Stimulated activated CD8-positive, alpha-beta memory T cell treated with anti-CD3 and anti-CD28 coated beads, Interleukin-15, amount 100 ng/mL, for 24 hours (primary cell): ENCODE measurements around the gene ATP2B2.

Experiments used
- DNase-seq: peaks from one replicate; pipeline ENCODE4 v3.0.0-alpha.2; 2020; ENCODE audit warnings: low read depth

Gene ATP2B2

GRCh38 chr3:10428406-10429091, 76.8 kb downstream of the ATP2B2 start:
- no peak for DNase-seq

DNA sequence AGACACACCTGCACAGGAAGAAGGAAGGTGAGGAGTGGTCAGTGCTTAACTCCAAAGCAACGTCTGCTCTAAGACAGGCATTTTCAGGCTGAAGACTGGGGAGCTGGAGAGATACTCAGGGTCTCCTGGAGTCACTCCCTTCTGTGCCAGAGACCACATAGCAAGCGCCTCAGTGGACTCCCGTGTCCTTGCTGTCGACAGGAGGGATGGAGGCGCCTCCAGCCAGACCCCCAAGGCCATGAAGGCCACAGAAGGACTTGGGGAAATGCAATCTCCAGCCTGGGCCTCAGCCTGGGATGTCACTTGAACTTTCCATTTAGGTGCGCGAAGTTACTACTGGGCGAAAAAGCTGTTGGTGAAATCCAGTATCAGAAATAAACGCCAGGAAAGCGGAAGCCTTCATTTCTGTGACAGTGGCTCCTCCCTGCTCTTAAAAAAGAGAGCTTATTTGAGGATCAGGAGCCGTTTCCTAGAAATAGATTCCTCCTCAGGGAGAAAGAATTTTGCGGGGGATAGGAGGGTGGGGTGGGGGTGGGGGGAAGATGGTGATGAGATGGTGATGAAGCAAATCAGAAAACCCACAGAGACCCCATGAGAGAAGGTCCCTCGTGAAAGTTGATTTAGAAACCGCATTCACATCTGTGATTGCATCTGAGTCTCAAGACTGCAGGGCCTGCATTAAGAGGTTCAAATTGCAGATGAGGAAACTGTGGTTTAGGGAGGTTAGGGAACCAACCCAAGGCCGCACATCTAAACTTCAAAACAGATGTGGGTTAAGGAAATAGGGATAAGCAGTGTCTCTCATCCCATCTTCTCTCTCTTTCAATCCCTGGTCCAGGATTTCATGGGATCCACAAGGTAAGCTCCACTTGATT, 78.8 kb downstream of the ATP2B2 start:
- DNase-seq = no peak

GRCh38 chr3:10423171-10423882, 82.1 kb downstream of the ATP2B2 start:
- DNase-seq = no peak

DNA sequence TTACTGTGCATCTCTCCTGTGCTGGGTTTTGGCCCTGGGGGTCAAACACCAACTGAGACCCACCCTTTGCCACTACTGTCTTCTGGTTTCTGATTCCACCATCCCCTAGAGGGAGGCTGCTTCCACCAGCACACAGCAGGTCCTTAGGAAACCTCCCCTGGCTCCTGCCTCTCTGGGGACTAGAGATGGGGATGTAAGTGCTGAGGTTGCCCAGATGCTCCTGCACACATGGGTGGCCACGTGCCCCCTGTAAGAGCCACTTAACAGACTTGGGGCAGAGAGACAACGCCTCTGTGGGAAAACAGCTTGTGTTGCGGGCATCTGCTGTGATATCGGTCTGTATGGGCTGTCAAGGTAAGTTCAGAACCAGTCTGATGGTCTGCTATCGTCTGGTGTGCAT, 83.4 kb downstream of the ATP2B2 start:
- DNase-seq = no peak

DNA sequence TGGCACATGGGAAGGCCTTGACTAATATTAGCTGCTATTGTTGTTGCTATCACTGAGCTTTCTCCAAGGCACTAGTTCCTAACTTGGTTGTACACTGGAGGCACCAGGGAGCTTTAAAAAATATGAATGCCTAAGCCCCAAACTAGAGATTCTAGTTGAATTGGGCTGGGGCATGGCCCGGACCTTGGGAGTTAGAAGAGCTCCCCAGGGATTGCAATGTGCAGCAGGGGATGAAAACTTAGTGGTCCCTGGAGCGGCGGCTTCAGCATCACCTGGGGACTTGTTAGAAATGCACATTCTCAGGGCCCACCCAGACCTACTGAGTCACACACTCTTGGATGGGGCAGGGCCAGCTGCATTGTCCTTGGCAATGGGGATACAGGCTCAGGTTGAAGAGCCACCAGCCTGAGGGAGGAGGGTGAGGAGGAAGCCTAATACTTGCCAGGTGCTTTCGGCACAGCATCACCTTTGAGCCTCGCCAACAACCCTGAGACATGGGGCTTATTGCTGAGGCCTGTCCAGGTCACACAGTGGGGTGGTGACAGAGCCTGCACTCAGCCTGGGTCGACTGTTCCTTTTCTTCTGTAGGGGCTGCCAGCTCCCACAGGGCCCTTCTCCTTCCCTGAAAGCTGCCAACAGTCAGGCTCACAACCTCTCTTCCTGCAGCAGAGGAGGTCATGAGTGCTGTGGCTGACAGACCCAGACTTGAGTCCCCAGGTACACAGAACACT, 84.5 kb downstream of the ATP2B2 start:
- no peak for DNase-seq

GRCh38 chr3:10419637-10420232, 85.7 kb downstream of the ATP2B2 start:
- no peak for DNase-seq

DNA sequence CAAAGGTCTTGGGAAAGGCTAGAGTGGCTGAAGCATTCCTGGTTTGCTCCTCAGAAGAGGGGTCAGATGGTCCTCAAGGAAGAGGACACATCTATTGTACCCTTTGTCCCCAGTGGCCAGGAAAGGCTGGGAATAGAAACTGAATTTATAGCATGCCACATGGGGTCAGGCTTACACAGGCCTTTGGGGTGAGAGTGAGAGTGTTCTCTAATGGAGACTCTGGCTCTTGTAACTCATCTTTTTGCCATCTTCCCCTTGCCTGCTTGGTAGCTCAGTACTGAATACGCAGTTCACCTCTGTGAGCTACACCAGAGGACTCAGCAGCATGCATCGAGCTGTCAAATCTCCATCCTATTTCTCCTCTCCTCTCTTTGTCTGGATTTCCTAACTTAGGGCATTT, 87.5 kb downstream of the ATP2B2 start:
- no peak for DNase-seq

GRCh38 chr3:10416730-10417300, 88.6 kb downstream of the ATP2B2 start:
- DNase-seq = no peak

DNA sequence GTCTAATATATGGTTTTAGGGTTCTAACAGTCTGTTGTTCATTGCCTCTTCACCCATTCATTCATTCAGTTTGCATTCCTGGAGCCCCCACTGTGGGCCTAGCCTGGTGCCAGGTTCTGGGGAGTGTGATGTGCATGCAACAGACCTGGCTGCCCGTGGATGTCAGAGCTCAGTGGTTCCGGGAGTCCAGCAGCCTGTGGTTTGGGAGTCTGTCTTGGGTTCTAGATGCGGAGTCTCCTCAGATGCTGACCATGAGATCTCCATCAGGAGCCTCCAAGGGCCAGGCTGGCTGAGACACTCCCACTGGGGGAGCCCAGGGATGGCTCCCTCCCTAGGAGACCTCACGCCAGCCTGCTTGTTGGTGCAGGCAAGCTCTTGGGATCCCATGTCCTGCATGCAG, 92.3 kb downstream of the ATP2B2 start:
- no peak for DNase-seq

DNA sequence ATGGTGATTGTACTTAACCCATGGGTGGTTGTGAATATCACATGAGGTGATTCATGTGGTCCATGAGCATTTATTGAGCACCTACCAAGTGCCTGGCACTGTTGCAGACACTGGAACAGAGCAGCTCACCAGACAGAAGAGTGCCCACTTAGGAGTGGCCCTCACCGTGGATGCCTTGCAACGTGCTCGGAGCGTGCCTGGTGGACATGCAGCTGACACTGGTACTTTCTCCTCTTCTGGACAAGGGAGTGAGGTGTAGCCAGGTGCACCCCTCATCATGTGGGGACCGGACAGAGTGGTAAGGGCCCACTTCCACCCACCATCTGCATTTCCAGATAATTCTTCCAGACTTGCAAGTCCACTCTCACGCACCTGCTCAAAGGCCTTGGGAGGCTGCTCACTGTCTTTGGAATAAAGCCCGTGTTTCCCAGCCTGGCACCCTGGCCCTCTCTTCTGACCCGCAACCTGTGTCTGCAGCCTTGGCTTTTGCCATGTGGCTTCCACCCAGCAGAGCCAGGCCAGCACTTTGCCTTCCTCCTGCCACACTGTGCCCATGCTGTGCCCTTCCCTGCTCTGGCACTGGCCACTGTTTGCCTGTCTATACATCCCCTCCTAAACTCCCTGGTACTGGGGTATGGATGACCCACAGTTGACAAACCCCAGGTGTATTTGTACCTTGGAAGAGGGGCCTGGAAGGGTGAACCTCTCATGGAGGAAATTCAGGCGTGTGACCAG, 93.6 kb downstream of the ATP2B2 start:
- no peak for DNase-seq

DNA sequence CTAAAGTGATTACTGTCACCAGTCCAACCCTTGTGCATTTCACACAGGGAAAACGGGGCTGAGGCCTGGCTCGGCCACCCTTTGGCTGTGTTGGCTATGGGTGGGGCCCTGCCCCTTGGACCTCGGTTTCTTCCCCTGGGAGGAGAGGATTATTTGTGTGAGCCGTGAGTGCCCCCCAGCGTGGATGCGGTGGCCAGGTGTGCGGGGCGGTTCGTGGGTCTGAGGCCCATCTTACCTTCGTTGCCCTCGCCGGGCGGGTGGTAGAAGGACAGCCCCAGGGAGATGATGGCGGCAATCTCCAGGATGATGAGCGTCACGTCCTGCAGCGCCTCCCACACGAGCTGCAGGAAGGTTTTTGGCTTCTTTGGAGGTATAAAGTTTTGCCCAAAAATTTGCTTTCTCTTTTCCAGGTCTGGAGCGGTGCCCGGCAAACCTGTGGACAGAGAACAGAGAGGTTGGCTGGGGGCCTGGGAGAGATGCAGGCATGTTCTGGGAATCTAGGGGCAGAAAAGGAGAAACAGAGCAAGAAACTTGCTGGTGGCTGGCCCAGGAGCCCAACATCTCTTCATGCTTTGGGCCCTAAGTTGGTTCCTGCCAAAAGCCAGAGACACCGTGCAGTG, 94.9 kb downstream of the ATP2B2 start:
- DNase-seq = no peak

DNA sequence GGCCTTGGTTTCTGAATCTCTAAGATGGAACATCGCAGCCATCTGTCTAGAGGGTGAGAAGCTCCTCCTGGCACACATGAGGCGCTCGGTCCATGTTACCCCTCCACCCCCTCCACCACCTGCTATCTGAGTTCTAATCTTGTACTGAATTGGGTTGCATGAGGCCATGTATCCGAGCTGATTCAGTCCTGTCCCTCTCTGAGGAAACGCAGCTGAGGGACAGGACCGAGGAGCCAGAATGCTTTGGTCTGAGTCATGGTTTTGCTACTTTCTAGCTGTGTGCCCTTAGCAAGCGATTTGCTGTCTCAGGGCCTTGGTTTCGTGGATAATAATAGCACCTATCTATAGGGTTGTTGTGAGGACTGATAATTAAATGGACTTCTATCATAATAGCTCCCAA, 96.7 kb downstream of the ATP2B2 start:
- no peak for DNase-seq

GRCh38 chr3:10407361-10407760, 98.0 kb downstream of the ATP2B2 start:
- DNase-seq = no peak

- no peak for DNase-seq
Measured at GRCh38 chr3:10406414-10406813, 99.0 kb downstream of the ATP2B2 start.

DNA sequence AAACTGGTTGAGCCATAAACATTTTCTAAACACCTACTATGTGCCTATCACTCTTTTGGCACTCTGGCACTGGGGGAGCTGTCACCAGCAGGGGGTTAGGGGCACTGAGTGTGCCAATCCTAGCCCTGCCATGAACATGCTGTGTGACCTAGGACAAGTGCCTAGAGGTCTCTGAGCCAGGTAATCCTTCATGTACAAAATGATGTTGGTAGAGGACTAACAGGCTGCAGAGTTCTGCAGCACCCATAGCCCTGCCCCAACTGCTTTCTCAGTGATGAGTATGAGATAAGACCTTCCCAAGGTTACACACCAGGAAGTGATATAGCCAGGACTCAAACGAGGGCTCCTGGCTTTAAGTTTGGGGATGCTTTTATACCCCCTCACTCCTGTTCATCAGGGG, 99.6 kb downstream of the ATP2B2 start:
- no peak for DNase-seq

DNA sequence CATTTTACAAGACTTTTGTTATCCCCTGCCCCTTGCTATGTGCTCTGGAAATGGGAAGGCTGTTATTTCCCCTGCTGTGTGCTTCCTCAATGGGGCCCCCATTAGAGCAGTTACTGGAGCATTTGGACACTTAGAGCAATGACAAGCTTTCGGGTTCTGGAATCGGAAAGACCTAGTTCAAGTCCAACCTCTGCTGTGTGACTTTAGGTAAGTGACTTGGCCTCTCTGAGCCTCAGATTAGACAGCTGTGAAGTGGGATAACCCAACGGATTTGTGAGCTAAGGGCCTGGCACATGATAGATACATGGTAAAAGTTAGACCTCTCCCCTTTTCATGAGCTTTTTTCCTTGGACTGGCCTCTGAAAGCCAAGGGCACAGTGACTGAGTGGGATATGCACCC, 100.5 kb downstream of the ATP2B2 start:
- DNase-seq = no peak

DNA sequence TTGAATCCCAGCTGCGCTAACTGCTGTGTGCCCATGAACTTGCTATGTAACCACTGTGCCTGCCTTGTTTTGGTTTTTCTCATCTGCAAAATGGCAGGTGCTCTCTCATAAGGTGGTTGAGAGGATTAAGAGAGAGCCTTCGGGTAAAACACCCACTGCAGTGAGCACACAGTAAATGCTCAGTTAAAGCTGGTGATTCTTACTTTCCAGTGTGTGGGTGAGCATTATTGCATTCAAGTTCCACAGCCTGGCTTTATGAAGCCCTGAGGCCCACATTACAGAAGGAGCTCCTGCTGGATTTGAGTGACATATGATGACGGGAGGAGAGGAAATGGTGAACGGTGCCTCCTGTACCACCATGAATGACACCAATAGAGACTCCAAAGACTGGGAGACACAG, 101.0 kb downstream of the ATP2B2 start:
- no peak for DNase-seq

GRCh38 chr3:10401990-10402761, 103.2 kb downstream of the ATP2B2 start:
- no peak for DNase-seq

- no peak for DNase-seq
Measured at GRCh38 chr3:10400749-10401495, 104.5 kb downstream of the ATP2B2 start.
